Nephron progenitor cell (in vitro differentiated cells): Measurements from ENCODE around the gene RASA2.

Source experiments
- DNase-seq: peaks from one replicate; pipeline ENCODE4 v3.0.0; 2021
- H3K27ac Mint-ChIP-seq: 2 replicates; pipeline ENCODE4 v1.8.0; 2021; ENCODE audit warnings: mild to moderate bottlenecking, moderate library complexity, mixed read lengths
- H3K27me3 Mint-ChIP-seq: 2 replicates; pipeline ENCODE4 v1.8.0; 2021; ENCODE audit warnings: mild to moderate bottlenecking, low read depth, mixed read lengths; ENCODE audit not compliant: poor library complexity
- H3K36me3 Mint-ChIP-seq: 2 replicates; pipeline ENCODE4 v1.8.0; 2021; ENCODE audit warnings: low read depth, mixed read lengths
- H3K4me1 Mint-ChIP-seq: 2 replicates; pipeline ENCODE4 v1.8.0; 2021; ENCODE audit warnings: mixed read lengths
- H3K4me3 Mint-ChIP-seq: 2 replicates; pipeline ENCODE4 v1.8.0; 2021; ENCODE audit warnings: mild to moderate bottlenecking, moderate library complexity, mixed read lengths
- H3K9me3 Mint-ChIP-seq: 2 replicates; pipeline ENCODE4 v1.8.0; 2021; ENCODE audit warnings: mild to moderate bottlenecking, moderate library complexity, mixed read lengths
- TF ChIP-seq, protein P1 (sequence below): fragments of 200-600 bp; sonication (generic); IDR thresholded peaks from 2 replicates; pipeline ENCODE4 v1.5.0; 2021; ENCODE audit warnings: antibody characterized with exemption

Gene RASA2

DNA sequence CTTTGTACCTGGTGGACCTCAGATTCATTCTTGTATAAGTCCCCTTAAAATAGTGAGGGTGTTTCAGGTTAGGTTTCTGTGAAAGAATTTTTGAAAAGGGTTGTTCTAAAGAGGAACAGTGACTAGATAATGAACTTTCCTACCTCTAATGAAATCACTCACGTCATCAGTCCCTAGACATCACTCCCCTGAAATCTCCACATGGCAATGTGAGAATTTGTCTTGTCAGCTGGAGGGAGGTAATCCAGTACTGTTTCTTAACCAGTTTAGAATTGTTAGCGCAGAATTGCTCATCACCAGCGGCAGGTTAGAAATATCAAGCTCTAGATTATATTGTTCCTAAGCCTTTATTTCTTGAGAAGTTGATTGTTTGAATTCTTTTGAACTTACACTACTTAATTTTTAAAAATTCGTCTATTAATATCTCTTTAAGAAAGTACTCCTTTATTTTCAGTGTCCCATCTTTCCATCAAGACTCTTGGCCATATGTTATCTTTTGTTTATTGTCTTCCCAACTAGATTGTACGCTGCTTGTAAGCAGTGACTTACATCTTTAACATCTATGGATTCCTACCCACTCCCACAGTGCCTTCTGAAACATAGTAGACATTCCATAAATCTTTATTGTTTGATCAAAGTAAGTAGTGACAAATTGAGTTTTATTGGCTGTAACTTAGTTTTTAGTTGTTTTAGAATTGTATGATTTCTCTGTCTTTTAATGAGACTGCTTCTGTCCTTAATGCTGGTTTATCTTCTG lies 52.8 kb downstream of the RASA2 start:
- H3K9me3 Mint-ChIP-seq = peaks cover 35% of the 10 kb centered on the region
- TF ChIP-seq, protein P1, sequence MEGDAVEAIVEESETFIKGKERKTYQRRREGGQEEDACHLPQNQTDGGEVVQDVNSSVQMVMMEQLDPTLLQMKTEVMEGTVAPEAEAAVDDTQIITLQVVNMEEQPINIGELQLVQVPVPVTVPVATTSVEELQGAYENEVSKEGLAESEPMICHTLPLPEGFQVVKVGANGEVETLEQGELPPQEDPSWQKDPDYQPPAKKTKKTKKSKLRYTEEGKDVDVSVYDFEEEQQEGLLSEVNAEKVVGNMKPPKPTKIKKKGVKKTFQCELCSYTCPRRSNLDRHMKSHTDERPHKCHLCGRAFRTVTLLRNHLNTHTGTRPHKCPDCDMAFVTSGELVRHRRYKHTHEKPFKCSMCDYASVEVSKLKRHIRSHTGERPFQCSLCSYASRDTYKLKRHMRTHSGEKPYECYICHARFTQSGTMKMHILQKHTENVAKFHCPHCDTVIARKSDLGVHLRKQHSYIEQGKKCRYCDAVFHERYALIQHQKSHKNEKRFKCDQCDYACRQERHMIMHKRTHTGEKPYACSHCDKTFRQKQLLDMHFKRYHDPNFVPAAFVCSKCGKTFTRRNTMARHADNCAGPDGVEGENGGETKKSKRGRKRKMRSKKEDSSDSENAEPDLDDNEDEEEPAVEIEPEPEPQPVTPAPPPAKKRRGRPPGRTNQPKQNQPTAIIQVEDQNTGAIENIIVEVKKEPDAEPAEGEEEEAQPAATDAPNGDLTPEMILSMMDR = no peak
- H3K27me3 Mint-ChIP-seq = no peaks in the 10 kb centered on the region
- no peaks in the 10 kb centered on the region for H3K4me1 Mint-ChIP-seq
- no peak overlapping the region for H3K27ac Mint-ChIP-seq
- H3K4me3 Mint-ChIP-seq = no peak overlapping the region
- no peak for DNase-seq
- H3K36me3 Mint-ChIP-seq = peaks cover 57% of the 10 kb centered on the region

DNA sequence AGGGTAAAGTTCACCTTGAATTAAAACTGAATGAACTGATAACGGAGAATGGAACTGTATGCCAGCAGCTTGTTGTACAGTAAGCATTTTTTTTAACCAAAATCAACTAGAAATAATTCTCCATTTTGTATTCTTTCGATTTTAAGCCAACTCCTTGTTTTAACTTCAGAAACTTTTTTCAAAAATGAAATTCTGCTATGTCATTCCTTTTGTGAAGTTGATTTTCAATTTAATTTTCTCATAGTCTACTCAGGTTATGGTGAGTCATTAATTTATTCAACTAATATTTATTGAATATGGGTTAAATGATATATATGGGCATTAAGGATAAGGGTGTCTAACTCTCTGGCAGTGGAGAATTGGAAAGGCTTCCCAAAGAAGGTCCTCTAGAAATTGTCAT lies 53.7 kb downstream of the RASA2 start:
- TF ChIP-seq, protein P1 = no peak
- H3K27me3 Mint-ChIP-seq = no peaks in the 10 kb centered on the region
- peaks cover 38% of the 10 kb centered on the region for H3K9me3 Mint-ChIP-seq
- no peak for DNase-seq
- peaks cover 57% of the 10 kb centered on the region for H3K36me3 Mint-ChIP-seq
- H3K4me3 Mint-ChIP-seq = no peak overlapping the region
- no peaks in the 10 kb centered on the region for H3K4me1 Mint-ChIP-seq
- H3K27ac Mint-ChIP-seq = no peak overlapping the region

DNA sequence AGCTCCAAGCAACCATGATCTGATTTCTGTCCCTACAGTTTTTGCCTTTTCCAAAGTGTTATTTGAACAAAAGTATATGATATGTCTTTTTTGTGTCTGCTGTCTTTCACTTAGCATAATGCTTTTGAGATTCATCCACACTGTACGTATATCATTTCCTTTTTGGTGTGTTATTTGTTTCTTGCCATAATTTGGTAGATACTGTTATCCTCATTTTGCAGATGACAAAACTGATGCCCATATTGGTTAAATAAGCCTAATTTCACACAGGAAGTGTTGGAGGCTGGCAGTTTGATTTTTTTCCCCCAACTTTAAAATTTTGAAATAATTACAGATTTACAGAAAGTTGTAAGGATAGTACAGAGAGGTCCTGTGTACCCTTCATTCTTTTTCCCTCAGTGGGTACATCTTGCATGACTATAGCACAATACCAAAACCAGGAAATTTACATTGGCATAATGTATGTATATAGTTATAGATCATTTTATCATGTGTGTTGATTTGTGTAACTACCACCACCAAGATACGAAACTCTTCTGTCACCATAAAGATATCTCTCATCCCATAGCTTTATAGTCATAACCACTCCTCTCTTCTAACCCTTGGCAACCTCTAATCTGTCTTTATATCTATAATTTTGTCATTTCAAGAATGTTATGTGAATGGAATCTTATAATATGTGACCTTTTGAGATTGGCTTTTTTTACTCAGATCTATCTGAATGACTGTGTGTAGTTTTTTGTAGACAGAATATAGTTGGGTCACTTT lies 55.6 kb downstream of the RASA2 start:
- Mint-ChIP-seq H3K4me1 (no peaks in the 10 kb centered on the region), H3K4me3 (no peak overlapping the region), H3K36me3 (peaks cover 59% of the 10 kb centered on the region), H3K27me3 (no peaks in the 10 kb centered on the region), H3K9me3 (peaks cover 48% of the 10 kb centered on the region), H3K27ac (no peak overlapping the region)
- no peak for DNase-seq
- TF ChIP-seq, protein P1 = no peak

DNA sequence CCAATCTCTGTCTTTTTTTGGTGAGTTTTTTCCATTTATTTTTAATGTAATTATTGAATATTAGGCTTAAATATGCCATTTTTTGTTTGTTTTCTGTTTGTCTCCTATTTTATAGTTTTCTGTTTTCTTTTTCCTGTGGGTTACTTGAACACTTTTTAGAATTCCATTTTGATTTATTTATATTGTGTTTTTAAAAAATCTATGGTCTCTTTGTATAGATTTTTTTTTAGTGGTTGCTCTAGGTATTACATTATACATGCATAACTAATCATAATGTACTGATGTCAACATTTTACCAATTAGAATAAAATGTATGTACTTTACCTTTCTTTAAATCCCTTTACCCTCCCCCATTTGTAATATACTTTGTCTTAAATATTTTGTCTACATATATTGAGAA lies 56.2 kb downstream of the RASA2 start:
- H3K9me3 Mint-ChIP-seq = peaks cover 54% of the 10 kb centered on the region
- DNase-seq = no peak
- no peaks in the 10 kb centered on the region for H3K27me3 Mint-ChIP-seq
- H3K4me1 Mint-ChIP-seq = no peaks in the 10 kb centered on the region
- H3K36me3 Mint-ChIP-seq = peaks cover 65% of the 10 kb centered on the region
- H3K4me3 Mint-ChIP-seq = no peak overlapping the region
- TF ChIP-seq, protein P1 = no peak
- no peak overlapping the region for H3K27ac Mint-ChIP-seq

DNA sequence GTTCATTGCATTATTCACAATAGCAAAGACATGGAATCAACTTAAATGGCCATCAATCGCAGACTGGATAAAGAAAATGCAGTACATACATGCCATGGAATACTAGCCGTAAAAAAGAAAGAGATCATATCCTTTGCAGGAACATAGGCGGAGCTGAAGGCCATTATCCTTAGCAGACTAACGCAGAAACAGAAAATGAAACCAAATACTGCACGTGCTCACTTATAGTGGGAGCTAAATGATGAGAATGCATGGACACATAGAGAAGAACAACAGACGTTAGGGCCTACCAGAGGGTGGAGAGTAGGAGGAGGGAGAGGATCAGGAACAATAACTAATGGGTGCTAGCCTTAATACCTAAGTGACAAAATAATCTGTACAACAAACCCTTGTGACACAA lies 57.9 kb downstream of the RASA2 start:
- peaks cover 83% of the 10 kb centered on the region for H3K36me3 Mint-ChIP-seq
- no peaks in the 10 kb centered on the region for H3K27me3 Mint-ChIP-seq
- TF ChIP-seq, protein P1 = no peak
- peaks cover 65% of the 10 kb centered on the region for H3K9me3 Mint-ChIP-seq
- H3K4me3 Mint-ChIP-seq = no peak overlapping the region
- no peak for DNase-seq
- H3K4me1 Mint-ChIP-seq = no peaks in the 10 kb centered on the region
- H3K27ac Mint-ChIP-seq = no peak overlapping the region
